HG02588 (cell line): ENCODE measurements around the gene SELENBP1.
"Not testable (repeated sequence)": the region's sequence is repeated elsewhere in the genome, so short reads cannot be mapped to it uniquely, and the experiment has no call there.

Experiments used
- ATAC-seq: cut with Tn5 transposase; IDR thresholded peaks from one replicate; pipeline ENCODE4 v1.9.1; 2021; ENCODE audit warnings: mild to moderate bottlenecking, moderate library complexity; ENCODE audit not compliant: unreplicated experiment

SELENBP1 gene

DNA sequence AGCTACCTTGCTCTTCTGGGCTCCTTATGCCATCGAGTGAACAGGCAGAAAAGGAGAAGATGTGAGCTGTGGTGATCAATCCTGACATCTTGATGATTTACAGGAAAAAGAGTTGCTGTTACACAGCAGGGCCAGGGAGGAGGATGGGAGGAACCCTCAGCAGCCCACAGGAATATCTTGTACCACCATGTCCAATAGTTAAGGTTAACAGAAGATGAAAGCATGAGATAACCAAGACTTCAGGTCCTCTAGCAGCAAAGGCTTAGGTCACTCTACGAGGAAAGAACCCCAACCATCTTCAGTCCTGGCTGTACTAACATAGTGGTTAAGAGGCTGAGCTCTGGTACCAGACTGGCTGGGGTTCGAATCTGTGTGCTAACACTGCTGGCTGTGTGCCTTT lies 12.1 kb upstream of the SELENBP1 start:
- ATAC-seq: no peak

DNA sequence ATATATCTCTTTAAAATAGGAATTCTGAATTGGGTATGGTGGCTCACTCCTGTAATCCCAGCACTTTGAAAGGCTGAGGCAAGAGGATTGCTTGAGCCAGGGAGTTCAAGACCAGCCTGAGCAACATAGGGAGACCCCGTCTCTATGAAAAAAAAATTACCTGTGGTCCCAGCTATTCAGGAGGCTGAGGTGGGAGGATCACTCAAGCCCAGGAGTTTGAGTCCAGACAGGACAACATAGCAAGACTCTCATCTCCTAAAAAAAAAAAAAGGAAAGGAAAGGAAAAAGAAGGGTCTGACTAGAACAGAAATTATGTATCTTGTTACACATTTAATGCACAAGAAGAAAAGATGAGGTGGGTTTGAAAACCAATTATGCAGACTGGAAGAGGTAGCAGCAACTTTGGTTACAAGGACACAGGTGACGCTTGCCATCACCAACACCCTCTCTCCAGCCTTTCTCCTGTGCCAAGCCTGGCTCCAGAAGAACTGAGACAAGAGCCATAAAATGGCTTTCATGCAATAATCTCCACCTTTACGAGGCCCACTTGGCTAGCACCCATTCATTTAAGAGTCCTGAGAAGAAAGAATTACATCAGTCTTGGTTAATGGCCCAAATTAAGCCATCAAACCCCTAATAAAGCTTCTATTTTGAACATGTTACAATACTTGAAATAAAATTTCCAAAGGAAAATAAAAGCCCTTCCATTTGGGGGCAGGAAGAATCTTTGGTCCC lies 4.8 kb upstream of the SELENBP1 start:
- ATAC-seq: no peak

DNA sequence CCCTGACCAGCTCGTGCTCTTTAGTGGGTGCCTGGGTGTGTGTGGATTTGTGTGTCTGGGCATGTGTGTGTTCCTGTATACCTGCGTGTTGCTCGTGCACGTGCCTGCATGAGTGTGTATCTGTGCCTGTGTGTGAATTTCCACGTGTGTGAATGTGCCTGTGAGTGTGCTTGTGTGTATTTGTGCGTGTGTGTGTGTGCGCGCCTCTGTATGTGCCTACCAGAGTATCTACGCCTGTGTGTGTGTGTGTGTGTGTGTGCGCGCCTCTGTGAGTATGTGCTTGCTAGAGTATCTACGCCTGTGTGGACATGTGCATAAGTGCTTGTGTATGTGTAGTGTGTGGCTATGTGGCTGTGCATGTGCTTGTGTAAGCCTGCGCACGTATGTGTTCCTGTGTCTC lies 691 bp upstream of the SELENBP1 start:
- ATAC-seq: no peak

DNA sequence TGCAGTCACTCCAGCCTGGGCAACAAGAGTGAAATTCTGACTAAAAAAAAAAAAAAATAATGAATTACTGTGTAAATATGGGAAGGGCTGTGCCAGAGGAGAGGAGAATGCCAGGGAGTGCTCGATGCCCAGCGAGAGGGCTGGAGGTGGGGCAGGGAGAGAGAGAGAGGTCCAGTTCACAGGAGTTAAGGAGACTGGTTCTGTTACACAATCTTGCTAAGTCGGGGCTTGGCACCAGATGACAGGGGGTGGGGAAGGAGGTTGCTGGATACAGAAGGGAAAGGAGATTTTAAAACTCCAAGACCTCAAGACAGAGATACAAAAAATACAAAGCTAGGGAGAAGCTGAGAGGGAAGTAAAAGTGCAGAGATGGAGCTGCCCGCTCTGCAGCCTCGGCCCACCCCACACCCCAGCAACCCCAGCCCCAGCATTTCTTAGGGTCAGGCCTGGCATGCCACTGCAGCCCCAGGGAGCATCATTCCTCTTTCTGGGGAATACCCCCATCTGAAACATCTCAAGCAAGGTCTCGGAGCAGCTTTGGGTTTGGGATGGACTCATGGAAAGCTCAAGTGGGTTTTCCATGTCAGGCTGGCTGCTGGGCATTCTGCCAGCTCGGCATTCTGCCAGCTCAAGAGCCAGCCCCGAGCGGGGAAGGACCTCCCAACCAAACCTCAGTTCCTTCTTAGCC lies 991 bp downstream of the SELENBP1 start:
- no peak for ATAC-seq

DNA sequence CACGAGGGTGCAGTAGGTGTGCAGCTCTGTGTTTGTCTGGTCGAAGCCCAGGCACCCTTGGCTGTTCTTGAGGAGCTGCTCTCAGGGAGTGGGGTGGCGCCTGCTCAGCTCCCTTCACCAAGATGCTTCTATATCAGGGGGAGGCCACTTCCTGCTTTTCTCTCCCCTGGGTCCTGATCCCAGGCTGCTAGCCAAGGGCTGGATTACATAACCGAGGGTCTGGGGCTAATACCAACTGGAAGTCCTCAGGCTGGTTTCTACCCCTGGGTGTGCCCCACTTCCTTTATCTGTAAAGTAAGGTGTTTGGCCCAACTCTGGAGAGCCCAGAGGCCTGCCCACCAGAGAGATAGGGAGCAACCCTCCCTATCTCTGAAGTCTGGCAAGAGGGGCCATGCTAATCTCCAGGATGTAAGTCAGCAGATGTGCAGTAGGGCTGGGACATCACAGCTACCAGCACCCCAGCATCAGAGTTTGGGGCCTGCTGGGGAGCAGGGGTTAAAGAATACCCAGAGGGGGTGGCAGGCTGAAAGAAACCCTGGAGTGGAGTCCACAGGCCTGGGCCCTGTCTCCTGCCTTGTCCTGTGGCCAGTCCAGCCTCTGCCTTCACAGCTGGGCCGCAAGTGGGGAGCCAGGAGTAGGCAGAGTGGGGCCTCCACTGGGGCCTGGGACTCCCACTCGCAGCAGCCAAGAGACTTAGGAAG lies 2.1 kb downstream of the SELENBP1 start:
- ATAC-seq: no peak

DNA sequence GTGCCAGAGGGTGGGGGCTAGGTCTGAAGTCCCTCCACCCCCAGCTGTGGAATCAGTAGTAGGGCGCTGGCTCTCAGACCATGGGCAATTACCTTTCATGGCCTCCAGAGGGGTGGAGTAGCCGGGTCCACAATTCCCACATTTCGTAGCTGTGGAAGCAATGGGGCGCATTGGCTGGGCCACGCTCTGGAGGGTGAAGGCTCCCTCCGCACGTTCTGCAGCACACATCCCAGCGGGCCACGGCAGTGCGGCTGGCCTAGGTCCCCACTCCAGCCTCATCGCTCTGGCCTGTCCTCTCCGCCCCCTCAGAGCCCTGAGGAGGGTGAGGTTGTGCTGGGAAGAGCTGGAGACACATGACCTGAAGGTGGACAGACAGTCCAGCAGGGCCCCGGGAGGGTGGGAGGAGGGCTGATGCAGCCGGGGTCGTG lies 2.9 kb downstream of the SELENBP1 start:
- ATAC-seq: no peak

DNA sequence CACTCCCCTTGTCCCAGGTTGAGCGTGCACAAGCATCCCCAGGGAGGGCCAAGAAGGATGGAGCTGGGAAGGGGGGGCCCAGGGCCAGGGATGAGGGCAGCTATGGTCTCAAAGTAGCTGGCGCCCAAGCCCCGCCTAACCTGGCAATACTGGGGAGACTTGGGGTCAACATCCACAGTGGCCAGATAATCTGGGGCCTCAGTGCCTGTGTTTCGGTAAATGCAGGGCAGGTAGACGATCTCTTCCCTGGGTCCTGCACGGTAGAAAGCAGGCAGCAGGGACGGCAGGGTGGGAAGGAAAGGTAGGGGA lies 3.2 kb downstream of the SELENBP1 start:
- no peak for ATAC-seq

DNA sequence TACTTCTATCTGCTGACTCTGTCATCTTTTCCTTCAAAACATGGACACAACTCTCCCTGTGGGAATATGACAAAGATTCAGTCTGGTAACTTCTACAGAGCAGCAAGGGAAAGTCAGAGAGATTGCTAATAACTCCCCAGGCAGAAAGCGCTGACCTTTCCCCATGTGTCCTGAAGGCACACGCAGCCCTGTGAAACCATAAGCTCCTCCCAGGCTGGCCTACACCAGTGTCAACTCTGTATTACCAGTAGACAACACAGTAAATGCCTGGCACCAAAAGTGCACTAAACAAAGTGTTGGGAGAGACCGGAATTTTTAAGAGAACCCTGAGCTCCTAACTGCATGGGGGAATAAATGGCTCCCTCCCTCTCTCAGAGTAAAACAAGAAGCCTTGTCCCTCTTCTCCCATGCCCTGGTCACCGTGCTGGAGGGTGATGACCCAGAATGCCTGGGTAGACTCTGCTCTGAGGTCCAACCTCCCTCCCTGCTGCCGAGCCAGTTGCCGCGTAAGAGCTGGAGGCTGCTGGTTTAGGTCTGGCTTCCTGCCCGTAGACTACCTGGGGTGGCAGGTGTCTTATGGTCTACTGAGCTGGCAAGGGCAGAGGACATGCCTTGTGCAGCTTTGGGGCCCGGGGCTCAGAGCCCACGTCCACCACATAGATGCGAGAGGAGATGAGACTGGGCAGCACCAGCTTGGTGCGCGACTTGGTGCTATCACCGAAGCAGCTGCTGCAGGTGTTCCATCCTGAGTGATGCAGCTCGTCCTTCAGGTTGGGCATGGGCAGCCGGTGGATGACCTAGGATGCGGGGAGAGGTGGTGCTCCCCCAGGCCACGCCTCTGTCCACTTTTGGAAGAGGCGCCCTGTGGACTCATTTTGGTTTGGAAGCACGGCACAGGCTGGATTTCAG lies 3.9 kb downstream of the SELENBP1 start:
- no peak for ATAC-seq

DNA sequence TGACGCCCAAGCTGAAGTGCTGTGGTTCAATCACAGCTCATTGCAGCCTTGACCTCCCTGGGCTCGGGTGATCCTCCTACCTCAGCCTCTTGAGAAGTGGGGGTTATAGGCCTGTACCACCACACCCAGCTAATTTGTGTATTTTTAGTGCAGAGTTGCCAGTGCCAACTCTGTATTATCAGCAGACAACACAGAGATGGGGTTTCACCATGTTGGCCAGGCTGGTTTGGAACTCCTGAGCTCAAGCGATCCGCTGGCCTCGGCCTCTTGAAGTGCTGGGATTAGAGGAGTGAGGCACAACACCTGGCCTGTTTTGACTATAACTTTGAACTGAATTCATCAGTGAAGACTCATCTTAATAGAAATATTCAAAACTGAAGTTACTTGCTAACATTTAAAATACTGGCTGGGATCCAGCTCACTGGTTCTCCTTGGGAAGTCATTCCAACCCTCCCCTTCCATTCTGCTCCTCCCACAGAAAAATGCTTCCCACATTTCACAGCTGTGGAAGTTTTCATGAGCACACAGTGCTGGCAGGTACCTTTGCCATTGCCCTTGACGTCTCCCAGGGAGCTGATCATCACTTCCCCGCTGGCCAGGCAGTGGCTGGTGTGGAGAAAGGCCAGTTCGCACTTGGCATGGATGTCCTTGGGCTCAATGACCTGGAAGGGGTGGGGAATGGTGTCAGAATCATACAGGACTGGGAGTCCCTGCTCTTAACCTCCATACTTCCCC lies 4.7 kb downstream of the SELENBP1 start:
- no peak for ATAC-seq

DNA sequence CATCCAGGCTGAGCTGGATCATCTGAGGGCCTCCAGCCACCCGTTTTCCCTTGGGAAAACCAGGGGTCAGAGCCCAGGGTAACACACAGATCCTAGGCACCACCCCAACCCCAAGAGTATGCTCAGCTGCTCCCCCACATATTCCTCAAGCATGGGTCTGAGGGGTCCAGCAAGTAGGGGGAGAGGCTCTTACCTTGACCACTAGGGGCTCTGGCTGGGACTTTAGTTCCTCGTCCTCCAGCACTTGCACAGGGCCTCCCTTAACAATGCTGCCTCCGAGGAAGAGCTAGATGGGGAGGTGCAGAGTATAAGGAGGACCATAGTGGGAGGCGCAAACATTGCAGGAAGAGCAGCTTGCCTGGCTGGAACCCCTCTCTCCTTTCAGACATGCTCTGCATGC lies 7.5 kb downstream of the SELENBP1 start:
- ATAC-seq: no peak

DNA sequence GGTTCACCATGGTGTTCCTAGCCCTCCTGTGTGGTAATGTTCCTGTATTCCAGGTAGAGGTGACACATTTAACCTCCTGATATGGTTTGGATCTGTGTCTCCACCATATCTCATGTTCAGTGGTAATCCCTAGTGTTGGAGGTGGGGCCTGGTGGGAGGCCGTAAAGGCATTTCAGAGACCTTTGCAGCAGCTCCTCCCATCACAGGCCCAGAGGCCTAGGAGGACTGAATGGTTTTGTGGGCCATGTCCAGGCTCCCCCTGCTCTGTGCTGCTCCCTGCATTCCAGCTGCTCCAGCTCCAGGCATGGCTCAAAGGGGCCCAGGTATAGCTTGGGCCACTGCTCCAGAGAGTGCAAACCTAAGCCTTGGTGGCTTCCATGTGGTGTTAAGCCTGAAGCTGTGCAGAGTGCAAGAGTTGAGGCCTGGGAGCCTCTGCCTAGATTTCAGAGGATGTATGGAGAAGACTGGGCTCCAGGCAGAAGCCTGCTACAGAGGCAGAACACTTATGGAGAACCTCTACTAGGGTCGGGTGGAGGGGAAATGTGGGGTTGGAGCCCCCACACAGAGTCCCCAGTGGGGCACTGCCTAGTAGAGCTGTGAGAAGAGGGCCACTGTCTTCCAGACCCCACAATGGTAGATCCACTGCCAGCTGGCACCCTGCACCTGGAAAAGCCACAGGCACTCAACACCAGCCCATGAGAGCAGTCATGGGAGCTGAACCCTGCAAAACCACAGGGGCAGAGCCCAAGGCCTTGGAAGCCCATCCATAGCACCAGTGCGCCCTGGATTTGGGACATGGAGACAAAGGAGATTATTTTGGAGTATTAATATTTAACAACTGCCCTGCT lies 10.0 kb downstream of the SELENBP1 start:
- ATAC-seq: no peak

DNA sequence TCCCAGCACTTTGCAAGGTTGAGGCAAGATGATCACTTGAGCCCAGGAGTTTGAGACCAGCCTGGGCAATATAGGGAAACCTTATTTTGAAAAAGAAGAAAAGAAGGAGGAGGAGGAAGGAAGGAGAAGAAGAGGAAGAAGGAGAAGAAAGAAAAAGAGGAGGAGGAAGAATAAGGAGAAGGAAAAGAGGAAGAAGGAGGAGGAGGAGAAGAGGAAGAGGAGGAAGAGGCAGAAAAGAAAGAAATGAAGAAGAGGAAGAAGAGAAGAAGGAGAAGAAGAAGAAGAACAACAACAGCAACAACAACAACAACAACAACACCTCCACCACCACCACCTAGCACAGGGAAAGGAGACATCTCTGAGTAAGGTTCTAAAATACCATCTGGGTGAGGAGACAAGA lies 10.6 kb downstream of the SELENBP1 start:
- no peak for ATAC-seq

DNA sequence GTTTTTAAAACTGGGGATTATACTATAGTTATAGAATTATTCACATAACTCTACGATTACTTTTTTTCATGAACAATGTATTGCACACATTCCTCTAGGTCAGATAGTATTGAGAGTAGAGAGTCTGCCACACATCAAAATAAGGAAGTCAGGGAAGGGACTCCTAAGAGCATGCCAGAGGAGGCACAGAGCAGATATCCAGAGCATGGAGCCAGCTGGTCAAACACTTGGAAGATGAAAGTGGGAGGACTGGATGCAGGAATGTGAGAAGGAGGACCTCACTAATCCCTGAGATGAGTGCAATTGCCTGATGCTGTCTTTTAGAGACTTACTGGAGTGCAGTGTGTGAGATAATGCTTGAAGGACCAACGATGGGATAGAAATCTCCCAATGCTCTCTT lies 15.8 kb downstream of the SELENBP1 start:
- ATAC-seq: no peak

DNA sequence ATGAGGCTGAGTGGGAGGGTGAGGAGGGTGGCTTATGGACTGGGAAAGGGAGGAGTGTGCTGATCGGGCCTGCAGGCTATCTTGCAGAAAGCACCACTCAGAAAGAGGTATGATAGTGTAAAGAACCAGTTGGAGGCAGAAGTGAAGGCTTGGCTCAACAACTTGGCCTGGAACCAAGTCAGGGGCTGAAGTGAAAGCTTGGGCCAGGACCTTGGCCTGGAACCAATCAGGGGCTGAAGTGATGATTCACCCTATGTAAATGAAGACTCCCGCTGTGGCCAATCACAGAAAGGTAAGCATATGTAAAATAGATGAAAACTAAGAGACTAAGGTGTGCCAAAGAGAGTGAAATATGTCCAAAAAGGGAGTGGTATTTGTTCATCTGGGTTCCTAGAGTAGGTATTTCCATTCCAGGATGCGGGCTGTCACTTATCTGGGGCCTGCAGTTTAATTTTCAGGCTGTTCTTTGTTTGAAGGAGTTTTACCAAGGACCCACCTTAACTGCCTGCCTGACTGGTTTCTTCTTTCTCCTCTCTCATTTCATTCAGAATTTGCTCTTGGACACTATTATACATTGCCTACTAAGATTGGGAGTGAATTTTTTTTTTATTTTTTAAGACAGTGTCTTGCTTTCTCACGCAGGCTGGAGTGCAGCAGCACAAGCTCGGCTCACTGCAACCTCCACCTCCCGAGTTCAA lies 20.3 kb downstream of the SELENBP1 start:
- ATAC-seq: no peak

DNA sequence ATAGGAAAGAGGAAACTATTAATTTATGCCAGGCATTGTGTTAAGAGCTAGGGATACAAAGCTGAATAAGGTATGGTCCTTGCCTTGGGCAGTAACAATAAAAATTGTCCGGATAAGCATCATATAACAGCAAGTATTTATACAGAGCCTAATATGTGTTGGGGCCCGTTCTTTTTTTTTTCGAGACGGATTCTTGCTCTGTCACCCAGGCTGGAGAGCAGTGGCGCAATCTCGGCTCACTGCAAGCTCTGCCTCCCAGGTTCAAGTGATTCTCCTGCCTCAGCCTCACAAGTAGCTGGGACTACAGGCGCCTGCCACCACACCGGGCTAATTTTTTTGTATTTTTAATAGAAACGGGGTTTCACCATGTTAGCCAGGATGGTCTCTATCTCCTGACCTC lies 22.2 kb downstream of the SELENBP1 start:
- not testable (repeated sequence) for ATAC-seq

DNA sequence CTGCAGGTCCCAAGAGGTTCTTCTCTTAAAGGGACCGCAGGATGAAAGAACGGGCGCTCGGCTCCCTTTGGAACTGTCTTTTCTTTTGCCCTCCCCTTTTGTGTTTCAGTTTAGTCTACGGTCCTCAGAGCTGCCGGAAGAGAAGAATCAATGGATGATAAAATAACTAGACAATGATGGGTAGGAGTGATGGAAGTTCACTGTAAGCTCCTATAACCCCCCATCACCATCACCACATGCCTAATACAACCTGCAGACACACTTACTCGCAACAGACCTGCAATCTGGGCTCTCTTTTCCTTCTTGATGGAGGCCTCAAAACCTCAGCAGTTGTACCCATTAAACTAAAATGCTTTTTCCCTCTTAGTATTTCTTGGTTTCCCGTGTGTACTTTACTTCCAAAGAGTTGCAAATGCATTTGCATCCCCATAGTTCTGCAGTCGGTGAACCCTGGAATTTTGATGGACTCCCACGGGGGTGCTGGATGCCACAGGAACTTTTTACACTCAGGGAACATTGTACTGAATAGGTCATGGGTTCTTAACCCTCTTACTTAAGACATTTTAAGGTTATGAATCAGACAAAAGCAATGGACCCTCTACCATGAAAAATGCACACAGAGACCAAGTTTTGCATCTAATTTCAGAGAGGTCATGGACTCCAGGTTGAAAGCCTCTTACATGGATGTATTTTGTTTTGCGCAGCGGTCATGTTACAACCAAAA lies 24.8 kb downstream of the SELENBP1 start:
- no peak for ATAC-seq

DNA sequence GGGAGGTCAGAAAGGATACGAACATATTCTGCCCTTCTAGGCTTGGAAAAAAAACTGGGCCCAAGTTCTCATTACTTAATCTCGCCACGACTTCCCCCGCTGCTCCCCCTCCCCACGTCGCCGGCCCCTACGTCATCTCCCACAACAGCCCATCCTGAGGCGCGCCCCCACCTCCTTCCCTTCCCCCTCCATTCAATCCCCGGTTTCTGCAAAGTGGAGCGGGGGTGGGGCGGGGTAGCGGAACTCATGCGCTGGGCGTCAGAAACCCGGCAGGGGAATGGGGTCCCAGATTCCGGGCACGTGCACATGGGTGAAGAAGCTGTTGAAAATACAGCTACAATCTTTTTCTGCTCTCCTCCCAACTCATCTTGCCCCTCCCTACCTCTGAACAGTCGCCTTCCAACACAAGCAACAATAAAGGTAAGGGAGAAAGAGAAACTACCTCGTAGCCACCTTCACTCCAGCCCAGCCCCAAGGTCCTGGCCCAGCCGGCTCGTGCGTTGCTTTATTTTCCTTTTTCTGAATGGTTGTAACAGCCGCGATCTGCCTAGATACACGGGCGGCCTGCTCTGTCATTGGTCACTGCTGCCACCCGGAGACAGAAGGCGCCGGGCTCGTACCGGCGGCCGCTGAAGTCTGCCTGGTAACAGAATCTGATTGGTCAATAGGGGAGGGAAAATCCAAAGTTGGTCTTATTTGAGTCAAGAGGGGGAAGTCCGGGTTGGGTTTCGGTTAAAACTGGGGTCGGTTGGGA lies 25.6 kb downstream of the SELENBP1 start, which contains the start of gene RFX5:
TSS of gene RFX5 (minus strand) at position 484 of the 754 bp plus-strand sequence. CDS start 932 bp downstream, outside the sequence.
- peak; percentile 91 for ATAC-seq
